ENCODE measurements around the gene ZNF346.

DNA sequence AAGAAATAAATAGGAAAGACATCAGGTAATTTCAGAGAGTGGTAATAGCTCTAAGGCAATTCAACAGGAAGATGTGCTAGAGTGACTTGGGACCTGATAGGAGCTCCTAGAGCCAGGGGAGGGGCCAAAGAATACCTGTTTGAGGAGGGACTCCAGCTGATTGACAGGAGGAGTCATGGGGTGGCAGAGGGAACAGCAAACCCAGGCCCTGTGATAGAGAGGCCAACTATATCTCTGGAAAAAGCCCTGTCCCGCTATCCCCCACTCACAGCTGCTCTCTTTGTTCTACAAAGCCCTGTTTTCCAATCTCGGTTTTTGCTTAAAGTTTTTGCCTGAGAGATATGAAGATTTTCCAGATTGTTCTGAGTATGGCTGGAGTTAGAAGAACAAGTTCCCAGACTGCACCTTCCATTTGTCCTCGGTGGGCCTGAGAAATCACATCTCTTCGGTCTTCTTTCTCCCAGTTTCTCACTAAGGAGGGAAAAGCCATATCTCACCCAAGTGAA, 102.0 kb downstream of the ZNF346 start:
- TF ChIP-seq POLR2A (IDR thresholded peaks at IDR 0.05; ENCODE audit: low read length): no peak
- no peak for TF ChIP-seq GATA1 (IDR thresholded peaks at IDR 0.05; ENCODE audit: low read depth, low read length)
